Prostate gland (tissue), 2 donors: ENCODE measurements around the gene RIPK4. TPM values are rescaled to one million over a fixed set of nuclear protein-coding genes. Genes with fewer than 3 reads are reported as not detected.

Source experiments
- DNase-seq: peaks from one replicate; pipeline ENCODE4 v3.0.0-alpha.2; 2019; ENCODE audit warnings: low spot score
- H3K27ac ChIP-seq, 2 donors: fragments of 200-600 bp; sonication (generic); 2 replicates each; pipeline ENCODE4 v1.5.1; 2017 to 2019
- H3K27me3 ChIP-seq: fragments of 200-600 bp; sonication (generic); replicated peaks from 2 replicates; pipeline ENCODE4 v1.5.1; 2019; ENCODE audit not compliant: insufficient read depth
- H3K36me3 ChIP-seq, 2 donors: fragments of 200-600 bp; sonication (generic); 1 replicate in 1 of 2; 2 replicates in 1 of 2; pipeline versions ENCODE4 v1.5.1 to v1.8.1; 2017 to 2019
- H3K4me1 ChIP-seq: fragments of 200-600 bp; sonication (generic); replicated peaks from 2 replicates; pipeline ENCODE4 v1.5.1; 2019
- H3K4me3 ChIP-seq, 2 donors: fragments of 200-600 bp; sonication (generic); 2 replicates each; pipeline ENCODE4 v1.5.1; 2017 to 2019
- H3K9me3 ChIP-seq: fragments of 200-600 bp; sonication (generic); 2 replicates; pipeline ENCODE4 v1.5.1; 2017
- POLR2A ChIP-seq: fragments of 450-650 bp; IDR thresholded peaks from one replicate; pipeline ENCODE4 v1.6.1; 2016; ENCODE audit warnings: antibody characterized with exemption, mild to moderate bottlenecking
- POLR2AphosphoS5 ChIP-seq: sonication (generic); formaldehyde crosslinking; IDR thresholded peaks from one replicate; pipeline ENCODE4 v1.6.1; 2017; ENCODE audit warnings: antibody characterized with exemption
- WGBS: methylation state at CpG from one replicate; pipeline ENCODE4 v1.1.5; 2018; 5-methylcytosine and 5-hydroxymethylcytosine counted together
- intact Hi-C: fragments of 100-400 bp; cut with DNase I; formaldehyde crosslinking; loops from one replicate; pipeline ENCODE4 v1.14.2; 2022
- total RNA-seq, 2 donors: library from RNA; depleted of rRNA; stranded (reverse); fragments of >200 nt; gene quantifications; one replicate each; pipeline ENCODE4 v1.1.0, GENCODE V29; 2016
- TF ChIP-seq, protein P1 (sequence below), 4 experiments: fragments of 200-600 bp in 2 of 4; fragments of 450-650 bp in 2 of 4; sonication (generic) in 2 of 4; IDR thresholded peaks; 1 replicate in 3 of 4; 2 replicates in 1 of 4; pipeline ENCODE4 v1.5.1; 2016 to 2019; ENCODE audit warnings: antibody characterized with exemption in 4 of 4, mild to moderate bottlenecking in 2 of 4, moderate library complexity in 2 of 4

Gene RIPK4
- total RNA-seq, 2 donors from 2014 or later = 26.9 to 52.6 TPM

DNA sequence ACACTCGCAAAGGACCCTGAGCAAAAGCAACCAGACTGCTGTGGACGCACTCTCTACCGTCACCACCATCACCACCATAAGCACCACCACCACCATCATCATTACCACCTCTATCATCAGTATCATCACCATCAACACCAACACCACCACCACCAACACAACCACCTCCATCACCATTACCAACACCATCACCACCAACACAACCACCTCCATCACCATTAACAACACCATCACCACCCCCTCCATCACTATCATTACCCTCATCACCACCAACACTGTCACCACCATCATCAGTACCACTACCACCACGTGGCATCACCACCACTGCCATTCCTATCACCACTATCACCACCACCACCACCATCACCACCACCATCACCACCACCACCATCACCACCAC, 38.8 kb upstream of the RIPK4 start:
- DNase-seq = no peak
- H3K9me3 ChIP-seq = no peaks in the 10 kb centered on the region
- no peak overlapping the region for H3K4me3 ChIP-seq
- H3K4me1 ChIP-seq = no peaks in the 10 kb centered on the region
- H3K27me3 ChIP-seq = no peaks in the 10 kb centered on the region
- intact Hi-C loops = no loop called here
- no peak overlapping the region for H3K27ac ChIP-seq
- no peaks in the 10 kb centered on the region for H3K36me3 ChIP-seq
- TF ChIP-seq POLR2A = no peak
- TF ChIP-seq, protein P1, sequence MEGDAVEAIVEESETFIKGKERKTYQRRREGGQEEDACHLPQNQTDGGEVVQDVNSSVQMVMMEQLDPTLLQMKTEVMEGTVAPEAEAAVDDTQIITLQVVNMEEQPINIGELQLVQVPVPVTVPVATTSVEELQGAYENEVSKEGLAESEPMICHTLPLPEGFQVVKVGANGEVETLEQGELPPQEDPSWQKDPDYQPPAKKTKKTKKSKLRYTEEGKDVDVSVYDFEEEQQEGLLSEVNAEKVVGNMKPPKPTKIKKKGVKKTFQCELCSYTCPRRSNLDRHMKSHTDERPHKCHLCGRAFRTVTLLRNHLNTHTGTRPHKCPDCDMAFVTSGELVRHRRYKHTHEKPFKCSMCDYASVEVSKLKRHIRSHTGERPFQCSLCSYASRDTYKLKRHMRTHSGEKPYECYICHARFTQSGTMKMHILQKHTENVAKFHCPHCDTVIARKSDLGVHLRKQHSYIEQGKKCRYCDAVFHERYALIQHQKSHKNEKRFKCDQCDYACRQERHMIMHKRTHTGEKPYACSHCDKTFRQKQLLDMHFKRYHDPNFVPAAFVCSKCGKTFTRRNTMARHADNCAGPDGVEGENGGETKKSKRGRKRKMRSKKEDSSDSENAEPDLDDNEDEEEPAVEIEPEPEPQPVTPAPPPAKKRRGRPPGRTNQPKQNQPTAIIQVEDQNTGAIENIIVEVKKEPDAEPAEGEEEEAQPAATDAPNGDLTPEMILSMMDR (IDR thresholded peaks at IDR 0.05) = no peak
- no peak for TF ChIP-seq POLR2AphosphoS5
- WGBS = 86% methylated on average over 4 of the region's 4 CpGs

DNA sequence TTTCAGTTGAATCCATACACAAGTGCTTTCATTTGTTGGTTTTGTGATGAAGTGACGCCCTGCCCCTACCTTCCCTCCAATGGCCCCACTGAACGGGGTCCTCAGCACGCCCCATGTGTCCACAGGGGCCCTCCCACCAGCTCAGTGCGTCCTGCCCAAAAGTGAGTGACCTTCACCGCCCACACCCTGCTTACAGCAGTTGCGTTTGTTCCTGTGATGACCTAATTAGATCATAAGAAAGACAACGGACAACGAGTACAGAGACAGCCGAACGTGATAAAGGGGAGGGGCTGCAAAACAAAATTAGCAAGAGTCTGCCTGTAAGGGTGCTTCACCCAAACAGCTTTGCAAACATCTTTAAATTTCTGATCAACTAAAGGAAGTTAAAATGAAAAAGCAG, 38.2 kb upstream of the RIPK4 start:
- Histone ChIP-seq H3K9me3 (no peaks in the 10 kb centered on the region), H3K27ac (no peak overlapping the region), H3K36me3 (no peaks in the 10 kb centered on the region), H3K27me3 (no peaks in the 10 kb centered on the region), H3K4me3 (no peak overlapping the region), H3K4me1 (no peaks in the 10 kb centered on the region)
- TF ChIP-seq POLR2AphosphoS5 = no peak
- TF ChIP-seq, protein P1 (IDR thresholded peaks at IDR 0.05) = no peak
- no peak for TF ChIP-seq POLR2A
- intact Hi-C loops = no loop called here
- 87% methylated on average over 10 of the region's 10 CpGs for WGBS
- DNase-seq = no peak

DNA sequence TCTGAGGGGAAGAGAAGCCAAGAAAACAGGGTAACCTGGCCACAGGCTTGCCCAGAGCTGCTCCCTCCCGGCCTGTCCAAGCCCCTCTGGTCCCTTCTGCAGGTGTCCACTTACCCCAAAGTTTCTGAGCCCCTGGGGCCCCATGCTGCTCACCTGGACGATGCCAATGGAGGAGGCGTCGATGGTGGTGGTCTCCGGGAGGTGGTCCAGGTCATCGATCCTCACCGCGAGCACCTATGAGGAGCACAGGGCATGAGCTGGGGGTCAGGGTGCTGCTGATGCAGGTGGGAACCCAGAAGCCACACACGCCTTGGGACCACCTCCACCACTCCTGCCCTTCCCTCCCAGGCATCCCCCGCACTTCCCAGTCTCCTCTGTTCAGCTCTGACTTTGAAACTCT, 37.5 kb upstream of the RIPK4 start:
- Histone ChIP-seq H3K36me3 (no peaks in the 10 kb centered on the region), H3K4me3 (no peak overlapping the region), H3K27ac (no peak overlapping the region), H3K27me3 (no peaks in the 10 kb centered on the region), H3K4me1 (no peaks in the 10 kb centered on the region), H3K9me3 (no peaks in the 10 kb centered on the region)
- no peak for TF ChIP-seq POLR2AphosphoS5
- TF ChIP-seq POLR2A = no peak
- TF ChIP-seq, protein P1 (IDR thresholded peaks at IDR 0.05) = no peak
- WGBS = 96% methylated on average over 10 of the region's 10 CpGs
- DNase-seq = no peak
- intact Hi-C loops = no loop called here

DNA sequence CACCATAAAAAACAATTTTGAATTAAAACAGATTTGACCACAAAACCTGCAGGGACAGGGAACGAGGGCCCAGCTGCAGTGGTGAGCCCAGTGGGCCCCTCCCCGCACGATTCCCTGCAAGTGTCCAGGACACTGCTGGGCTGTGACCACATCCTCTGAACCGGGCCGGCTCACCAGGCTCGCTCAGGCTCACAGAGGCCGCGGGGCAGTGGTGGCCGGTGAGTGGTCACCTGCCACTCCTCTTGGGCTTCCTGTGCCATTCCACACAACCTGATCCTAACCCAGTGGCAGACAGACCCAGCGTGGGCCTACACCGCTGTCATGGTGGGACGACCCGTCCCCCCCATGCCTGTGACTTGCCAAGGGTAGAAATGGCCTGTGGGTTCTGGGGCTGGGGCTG, 36.5 kb upstream of the RIPK4 start:
- Histone ChIP-seq H3K36me3 (no peaks in the 10 kb centered on the region), H3K4me1 (no peaks in the 10 kb centered on the region), H3K27ac (no peak overlapping the region), H3K4me3 (no peak overlapping the region), H3K27me3 (no peaks in the 10 kb centered on the region), H3K9me3 (no peaks in the 10 kb centered on the region)
- no peak for TF ChIP-seq POLR2AphosphoS5
- TF ChIP-seq, protein P1 (IDR thresholded peaks at IDR 0.05) = no peak
- TF ChIP-seq POLR2A = no peak
- 88% methylated on average over 13 of the region's 13 CpGs for WGBS
- no peak for DNase-seq
- intact Hi-C loops = no loop called here

DNA sequence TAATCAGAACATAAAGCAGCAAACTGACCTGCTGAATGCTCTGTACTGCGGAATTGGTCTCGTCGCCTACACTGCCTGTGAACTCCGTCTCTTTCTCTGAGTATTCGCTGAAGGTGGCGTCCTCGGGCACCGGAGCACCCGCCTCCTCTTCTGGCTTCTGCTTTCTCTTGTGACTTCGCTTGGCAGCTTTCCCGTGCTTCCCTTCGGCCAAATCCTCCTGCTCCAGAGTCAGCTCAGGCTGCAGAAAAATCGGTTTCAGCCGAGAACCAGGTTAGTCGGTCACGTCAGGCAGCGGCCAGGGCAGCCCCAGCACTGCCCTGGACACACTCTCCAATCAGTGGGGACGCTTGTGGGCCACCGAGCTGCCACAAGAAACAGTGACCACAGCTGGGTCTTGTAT, 35.8 kb upstream of the RIPK4 start:
- intact Hi-C loops = no loop called here
- peak overlapping the region in 1 of 2 donors; percentile 38 for H3K27ac ChIP-seq
- 42% methylated on average over 19 of the region's 19 CpGs for WGBS
- TF ChIP-seq POLR2AphosphoS5 (peak; percentile 49), POLR2A (no peak)
- TF ChIP-seq, protein P1 (IDR thresholded peaks at IDR 0.05) = no peak
- H3K9me3 ChIP-seq = no peaks in the 10 kb centered on the region
- H3K36me3 ChIP-seq = no peaks in the 10 kb centered on the region
- H3K27me3 ChIP-seq = no peaks in the 10 kb centered on the region
- peak; percentile 87 for DNase-seq
- no peaks in the 10 kb centered on the region for H3K4me1 ChIP-seq
- no peak overlapping the region for H3K4me3 ChIP-seq
